Measurements from ENCODE around the gene KCNG2.

- TF ChIP-seq, protein P1, sequence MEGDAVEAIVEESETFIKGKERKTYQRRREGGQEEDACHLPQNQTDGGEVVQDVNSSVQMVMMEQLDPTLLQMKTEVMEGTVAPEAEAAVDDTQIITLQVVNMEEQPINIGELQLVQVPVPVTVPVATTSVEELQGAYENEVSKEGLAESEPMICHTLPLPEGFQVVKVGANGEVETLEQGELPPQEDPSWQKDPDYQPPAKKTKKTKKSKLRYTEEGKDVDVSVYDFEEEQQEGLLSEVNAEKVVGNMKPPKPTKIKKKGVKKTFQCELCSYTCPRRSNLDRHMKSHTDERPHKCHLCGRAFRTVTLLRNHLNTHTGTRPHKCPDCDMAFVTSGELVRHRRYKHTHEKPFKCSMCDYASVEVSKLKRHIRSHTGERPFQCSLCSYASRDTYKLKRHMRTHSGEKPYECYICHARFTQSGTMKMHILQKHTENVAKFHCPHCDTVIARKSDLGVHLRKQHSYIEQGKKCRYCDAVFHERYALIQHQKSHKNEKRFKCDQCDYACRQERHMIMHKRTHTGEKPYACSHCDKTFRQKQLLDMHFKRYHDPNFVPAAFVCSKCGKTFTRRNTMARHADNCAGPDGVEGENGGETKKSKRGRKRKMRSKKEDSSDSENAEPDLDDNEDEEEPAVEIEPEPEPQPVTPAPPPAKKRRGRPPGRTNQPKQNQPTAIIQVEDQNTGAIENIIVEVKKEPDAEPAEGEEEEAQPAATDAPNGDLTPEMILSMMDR (IDR thresholded peaks at IDR 0.05) = no peak
- no peak for TF ChIP-seq POLR2A (IDR thresholded peaks at IDR 0.05)
These were observed 144.5 kb downstream of the KCNG2 start for GRCh38 chr18:79942211-79942610.

All from transverse colon (tissue), 3 donors.